Astrocyte of the spinal cord (primary cell): ENCODE data around the gene HECTD1.
"Not testable (repeated sequence)": the region's sequence is repeated elsewhere in the genome, so short reads cannot be mapped to it uniquely, and the experiment has no call there.

Experiments used
- DNase-seq: peaks from one replicate; pipeline ENCODE4 v3.0.0; 2011; ENCODE audit warnings: low read depth, low spot score
- H3K4me3 ChIP-seq: 2 replicates; pipeline ENCODE4 v1.5.1; 2011; ENCODE audit warnings: low read depth, mild to moderate bottlenecking, low read length, moderate library complexity
- in situ Hi-C: cut with HindIII; loops from 2 replicates; pipeline ENCODE4 v1.10.0; 2017; ENCODE audit warnings: low sequenced_read_pairs
- TF ChIP-seq, protein P1 (sequence below): IDR thresholded peaks from 2 replicates; pipeline ENCODE4 v1.5.1; 2012; ENCODE audit warnings: low read depth, mild to moderate bottlenecking, low read length, inconsistent platforms

Gene HECTD1

DNA sequence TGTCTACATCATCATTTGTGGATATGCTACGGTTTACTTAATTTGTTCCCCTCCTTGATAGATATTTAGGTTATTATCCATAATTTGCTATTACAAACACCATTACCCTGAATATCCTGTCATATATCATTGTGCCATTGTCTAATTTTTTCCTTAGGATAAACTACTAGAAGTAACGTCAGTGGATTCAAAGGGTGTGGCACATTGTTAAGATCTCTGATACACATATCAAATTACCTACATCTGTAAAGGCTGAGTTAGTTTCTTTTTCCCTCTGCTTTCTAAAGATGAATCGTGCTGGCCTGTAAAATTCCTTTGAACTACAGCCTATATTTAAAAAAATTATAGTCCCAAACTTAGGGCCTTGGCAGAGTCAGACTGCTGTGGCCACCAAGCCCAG, 127.5 kb downstream of the HECTD1 start:
- peak; percentile 36 for DNase-seq
- in situ Hi-C loops = no loop called here
- TF ChIP-seq, protein P1, sequence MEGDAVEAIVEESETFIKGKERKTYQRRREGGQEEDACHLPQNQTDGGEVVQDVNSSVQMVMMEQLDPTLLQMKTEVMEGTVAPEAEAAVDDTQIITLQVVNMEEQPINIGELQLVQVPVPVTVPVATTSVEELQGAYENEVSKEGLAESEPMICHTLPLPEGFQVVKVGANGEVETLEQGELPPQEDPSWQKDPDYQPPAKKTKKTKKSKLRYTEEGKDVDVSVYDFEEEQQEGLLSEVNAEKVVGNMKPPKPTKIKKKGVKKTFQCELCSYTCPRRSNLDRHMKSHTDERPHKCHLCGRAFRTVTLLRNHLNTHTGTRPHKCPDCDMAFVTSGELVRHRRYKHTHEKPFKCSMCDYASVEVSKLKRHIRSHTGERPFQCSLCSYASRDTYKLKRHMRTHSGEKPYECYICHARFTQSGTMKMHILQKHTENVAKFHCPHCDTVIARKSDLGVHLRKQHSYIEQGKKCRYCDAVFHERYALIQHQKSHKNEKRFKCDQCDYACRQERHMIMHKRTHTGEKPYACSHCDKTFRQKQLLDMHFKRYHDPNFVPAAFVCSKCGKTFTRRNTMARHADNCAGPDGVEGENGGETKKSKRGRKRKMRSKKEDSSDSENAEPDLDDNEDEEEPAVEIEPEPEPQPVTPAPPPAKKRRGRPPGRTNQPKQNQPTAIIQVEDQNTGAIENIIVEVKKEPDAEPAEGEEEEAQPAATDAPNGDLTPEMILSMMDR = no peak
- H3K4me3 ChIP-seq = no peak overlapping the region

DNA sequence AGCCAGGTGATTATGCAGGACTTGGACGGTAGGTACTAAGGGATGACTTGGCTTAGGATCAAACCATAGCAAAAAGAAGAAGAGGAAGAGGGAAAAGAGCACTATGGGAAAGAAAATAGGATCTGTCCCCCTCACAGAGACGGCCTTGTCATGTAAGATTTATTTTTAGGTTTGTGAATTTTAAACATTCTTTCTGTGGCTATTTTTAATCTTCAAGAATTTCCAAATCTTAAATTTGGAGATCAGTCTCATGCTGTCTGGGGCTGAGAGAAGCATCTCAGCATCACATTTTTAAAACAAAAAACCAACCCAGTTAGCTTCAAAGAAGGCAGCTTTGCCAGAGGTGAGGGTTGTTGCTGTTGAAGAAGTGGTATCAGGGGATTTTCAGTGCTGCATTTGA, 128.8 kb downstream of the HECTD1 start:
- in situ Hi-C loops = no loop called here
- no peak overlapping the region for H3K4me3 ChIP-seq
- TF ChIP-seq, protein P1 = no peak
- DNase-seq = no peak

DNA sequence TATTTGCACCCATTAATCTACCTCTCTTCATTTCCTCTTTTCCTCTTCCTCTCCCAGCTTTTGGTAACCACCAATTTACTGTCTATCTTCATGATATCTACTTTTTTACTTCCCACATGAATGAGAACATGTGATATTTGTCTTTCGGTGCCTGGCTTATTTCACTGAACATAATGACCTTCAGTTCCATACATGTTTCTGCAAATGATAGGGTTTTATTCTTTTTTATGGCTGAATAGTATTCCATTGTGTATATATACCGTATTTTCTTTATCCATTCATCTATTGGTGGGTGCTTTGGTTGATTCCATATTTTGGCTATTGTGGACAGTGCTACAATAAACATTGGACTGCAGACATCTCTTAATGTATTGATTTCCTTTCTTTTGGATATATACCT, 132.4 kb downstream of the HECTD1 start:
- in situ Hi-C loops = no loop called here
- TF ChIP-seq, protein P1 = no peak
- DNase-seq = no peak

DNA sequence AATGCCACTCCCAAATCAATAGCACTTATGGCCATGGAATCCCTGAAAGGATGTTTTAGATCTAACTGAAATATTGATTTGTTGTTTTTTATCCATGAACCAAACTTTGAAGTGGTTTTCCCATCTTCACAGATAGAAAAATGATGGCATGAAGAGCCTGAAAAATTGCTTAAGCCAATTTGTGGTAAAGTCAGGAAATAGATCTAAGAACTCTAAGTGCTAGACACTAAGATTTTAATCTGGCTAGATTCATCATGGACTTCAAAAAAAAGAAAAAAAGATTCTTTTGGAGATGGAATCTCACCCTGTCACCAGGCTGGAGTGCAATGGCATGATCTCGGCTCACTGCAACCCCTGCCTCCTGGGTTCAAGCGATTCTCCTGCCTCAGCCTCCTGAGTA, 136.4 kb downstream of the HECTD1 start:
- in situ Hi-C loops = no loop called here
- H3K4me3 ChIP-seq = no peak overlapping the region
- TF ChIP-seq, protein P1 = no peak
- DNase-seq = no peak

More for the DNA sequence above, 132.4 kb downstream of the HECTD1 start:
- H3K4me3 ChIP-seq = no peak overlapping the region

DNA sequence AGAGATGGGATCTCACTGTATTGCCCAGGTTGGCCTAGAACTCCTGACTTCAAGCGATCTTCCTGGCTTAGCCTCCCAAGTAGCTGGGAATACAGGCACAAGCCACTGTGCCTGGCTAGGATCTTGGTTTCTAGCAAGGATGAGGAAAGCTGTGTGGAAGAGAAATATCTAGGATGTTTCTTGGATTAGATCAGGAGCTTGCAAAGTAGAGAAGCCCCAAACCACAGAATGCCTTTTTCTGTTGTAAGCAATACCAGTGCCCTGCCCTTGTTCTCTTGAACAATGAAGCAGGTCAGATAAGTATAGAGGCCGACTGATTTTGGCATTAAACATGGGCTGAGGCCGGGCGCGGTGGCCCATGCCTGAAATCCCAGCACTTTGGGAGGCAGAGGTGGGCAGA, 137.2 kb downstream of the HECTD1 start:
- TF ChIP-seq, protein P1 = no peak
- no peak overlapping the region for H3K4me3 ChIP-seq
- in situ Hi-C loops = no loop called here
- peak; percentile 94 for DNase-seq

DNA sequence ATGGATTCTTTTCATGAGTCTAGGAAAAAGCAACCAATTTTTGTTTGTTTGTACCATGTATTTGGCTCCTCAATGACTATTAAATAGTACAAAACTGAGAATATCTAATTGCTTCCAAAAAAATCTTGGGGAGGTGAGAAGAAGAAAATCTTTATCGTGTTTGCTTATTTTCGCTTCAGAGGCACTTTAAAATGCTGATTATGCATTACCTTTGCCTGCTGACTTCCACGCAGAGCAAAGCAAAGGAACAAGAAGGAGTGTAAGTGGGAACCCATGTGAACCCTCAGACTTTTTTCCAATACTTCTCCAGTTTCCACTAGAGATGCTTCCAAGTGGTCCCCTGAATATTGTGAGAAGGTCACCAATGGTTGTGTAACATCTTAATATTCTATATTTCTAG, 138.2 kb downstream of the HECTD1 start:
- DNase-seq = no peak
- TF ChIP-seq, protein P1 = no peak
- no peak overlapping the region for H3K4me3 ChIP-seq
- in situ Hi-C loops = no loop called here

DNA sequence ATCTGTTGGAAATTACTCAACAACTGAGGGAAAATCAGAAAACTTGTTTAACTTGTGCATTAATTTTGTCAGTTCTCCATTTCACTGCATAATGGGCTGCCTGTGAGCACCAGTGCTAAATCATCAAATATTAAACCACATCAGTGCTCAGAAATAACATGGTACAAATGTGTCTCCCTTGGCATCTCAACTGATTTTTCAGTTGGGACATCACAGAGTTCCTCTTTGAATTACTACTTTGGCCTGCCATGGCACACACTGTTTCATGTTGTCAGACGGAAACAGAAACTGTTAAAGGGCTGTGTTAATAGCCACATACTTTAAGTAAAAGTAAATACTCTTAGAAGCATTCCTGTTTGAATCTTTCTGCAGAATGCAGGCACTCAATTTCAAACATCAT, 139.4 kb downstream of the HECTD1 start:
- no peak overlapping the region for H3K4me3 ChIP-seq
- in situ Hi-C loops = no loop called here
- TF ChIP-seq, protein P1 = no peak
- DNase-seq = no peak

DNA sequence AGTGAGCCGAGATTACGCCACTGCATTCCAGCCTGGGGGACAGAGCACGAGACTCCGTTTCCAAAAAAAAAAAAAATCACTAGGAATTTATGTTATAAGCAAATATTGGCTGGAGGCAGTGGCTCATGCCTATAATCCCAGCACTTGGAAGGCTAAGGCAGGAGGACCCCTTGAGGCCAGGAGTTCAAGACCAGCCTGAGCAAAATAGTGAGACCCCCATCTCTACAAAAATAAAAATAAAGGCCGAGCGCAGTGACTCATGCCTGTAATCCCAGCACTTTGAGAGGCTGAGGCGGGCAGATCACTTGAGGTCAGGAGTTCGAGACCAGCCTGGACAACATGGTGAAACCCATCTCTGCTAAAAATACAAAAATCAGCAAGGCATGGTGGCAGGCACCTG, 144.7 kb downstream of the HECTD1 start:
- H3K4me3 ChIP-seq, DNase-seq, in situ Hi-C loops: not testable (repeated sequence)
